GM19240 (cell line): ENCODE data around the gene HLA-DQB2.
"Not testable (repeated sequence)": the region's sequence is repeated elsewhere in the genome, so short reads cannot be mapped to it uniquely, and the experiment has no call there.

ENCODE experiments used
- DNase-seq: peaks from one replicate; pipeline ENCODE4 v3.0.0; 2011; ENCODE audit warnings: low spot score; ENCODE audit not compliant: insufficient read length

Gene HLA-DQB2

GRCh38 chr6:32745649-32746048 lies 17.7 kb downstream of the HLA-DQB2 start:
- DNase-seq: not testable (repeated sequence)

GRCh38 chr6:32744776-32745175 lies 18.6 kb downstream of the HLA-DQB2 start:
- no peak for DNase-seq

GRCh38 chr6:32742374-32742773 lies 21.0 kb downstream of the HLA-DQB2 start:
- no peak for DNase-seq

- DNase-seq: no peak
Measured at GRCh38 chr6:32741031-32741960, 22.0 kb downstream of the HLA-DQB2 start, which contains the start of gene HLA-DQA2. HLA-DQA2 (plus strand) TSS chr6:32741391; CDS start chr6:32741444, 53 bp downstream.

DNA sequence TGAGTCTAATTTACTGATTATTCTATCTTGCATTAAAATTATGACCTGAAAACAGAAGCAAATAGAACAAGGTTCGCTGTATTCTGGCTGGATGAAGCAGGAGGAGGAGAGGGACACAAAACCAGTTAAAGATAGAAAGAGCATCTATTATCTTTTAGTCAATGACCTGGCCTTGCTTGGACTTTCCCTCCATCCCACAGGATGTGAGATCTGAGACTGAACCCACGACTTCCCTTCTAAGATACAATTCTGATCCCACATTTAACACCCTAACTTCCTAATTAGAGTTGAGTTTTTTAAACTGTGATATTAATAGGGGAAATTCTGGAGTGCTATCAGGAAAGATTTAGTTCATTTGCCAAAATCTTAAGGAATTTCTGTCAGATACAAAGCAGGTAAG lies 25.2 kb downstream of the HLA-DQB2 start:
- no peak for DNase-seq

DNA sequence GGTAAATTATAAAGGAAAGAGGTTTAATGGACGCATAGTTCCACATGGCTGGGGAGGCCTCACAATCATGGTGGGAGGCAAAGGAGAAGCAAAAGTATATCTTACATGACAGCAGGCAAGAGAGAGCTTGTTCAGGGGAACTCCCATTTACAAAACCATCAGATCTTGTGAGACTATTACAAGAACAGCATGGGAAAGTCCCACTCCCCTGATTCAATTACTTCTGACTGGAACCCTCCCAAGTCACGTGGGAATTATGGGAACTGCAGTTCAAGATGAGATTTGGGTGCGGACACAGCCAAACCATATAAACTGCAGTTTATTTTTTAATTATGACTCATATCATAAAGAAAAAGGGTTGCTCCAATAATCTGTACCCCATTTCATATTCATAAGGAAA lies 44.5 kb downstream of the HLA-DQB2 start:
- DNase-seq: no peak

- no peak for DNase-seq
Measured at GRCh38 chr6:32716396-32716795, 46.9 kb downstream of the HLA-DQB2 start.

GRCh38 chr6:32713241-32713640 lies 50.1 kb downstream of the HLA-DQB2 start:
- no peak for DNase-seq

GRCh38 chr6:32709625-32710024 lies 53.7 kb downstream of the HLA-DQB2 start:
- no peak for DNase-seq
